Esophagus muscularis mucosa (tissue), 4 donors: Measurements from ENCODE around the gene ALDH8A1. TPM values are rescaled to one million over a fixed set of nuclear protein-coding genes. Genes with fewer than 3 reads are reported as not detected.

Experiments used
- DNase-seq: peaks from one replicate; pipeline ENCODE4 v3.0.0-alpha.2; 2017; ENCODE audit errors: extremely low spot score
- H3K27ac ChIP-seq, 4 donors: fragments of 200-600 bp; sonication (generic); replicated peaks in 1 of 4; 1 replicate in 3 of 4; 2 replicates in 1 of 4; pipeline ENCODE4 v1.5.1; 2016 to 2019; ENCODE audit warnings: mild to moderate bottlenecking in 1 of 4
- H3K27me3 ChIP-seq, 4 donors: fragments of 200-600 bp; sonication (generic); one replicate each; pipeline versions ENCODE4 v1.5.1 to v1.6.0; 2016 to 2019
- H3K36me3 ChIP-seq, 4 donors: fragments of 200-600 bp; sonication (generic); one replicate each; pipeline ENCODE4 v1.5.1; 2016 to 2019
- H3K4me1 ChIP-seq, 4 donors: fragments of 200-600 bp; sonication (generic); one replicate each; pipeline ENCODE4 v1.5.1; 2016 to 2019
- H3K4me3 ChIP-seq, 4 donors: fragments of 200-600 bp; sonication (generic); 1 replicate in 2 of 4; 2 replicates in 2 of 4; pipeline ENCODE4 v1.5.1; 2016 to 2019; ENCODE audit warnings: mild to moderate bottlenecking in 4 of 4, moderate library complexity in 1 of 4
- H3K9me3 ChIP-seq, 4 donors: fragments of 200-600 bp; sonication (generic); 1 replicate in 3 of 4; 2 replicates in 1 of 4; pipeline ENCODE4 v1.5.1; 2016 to 2019
- CTCF ChIP-seq, 3 experiments: fragments of 200-600 bp in 2 of 3; fragments of 450-650 bp in 1 of 3; sonication (generic) in 2 of 3; IDR thresholded peaks; one replicate each; pipeline ENCODE4 v1.5.1; 2017 to 2019; ENCODE audit warnings: antibody characterized with exemption in 3 of 3, mild to moderate bottlenecking in 2 of 3, moderate library complexity in 1 of 3
- EP300 ChIP-seq: sonication (generic); formaldehyde crosslinking; IDR thresholded peaks from one replicate; pipeline ENCODE4 v1.6.1; 2017; ENCODE audit warnings: antibody characterized with exemption
- POLR2A ChIP-seq: fragments of 450-650 bp; IDR thresholded peaks from one replicate; pipeline ENCODE4 v1.6.1; 2017; ENCODE audit warnings: antibody characterized with exemption, moderate library complexity, mild to moderate bottlenecking, low read depth
- POLR2AphosphoS5 ChIP-seq, 2 donors: sonication (generic); formaldehyde crosslinking; IDR thresholded peaks; one replicate each; pipeline ENCODE4 v1.6.1; 2017; ENCODE audit warnings: antibody characterized with exemption in 2 of 2
- WGBS: methylation state at CpG from one replicate; pipeline ENCODE4 v1.1.5; 2018; 5-methylcytosine and 5-hydroxymethylcytosine counted together
- intact Hi-C: fragments of 100-400 bp; cut with DNase I; formaldehyde crosslinking; loops from one replicate; pipeline ENCODE4 v1.15.1; 2023
- total RNA-seq, 4 donors: library from RNA; depleted of rRNA; stranded (reverse); fragments of >200 nt; gene quantifications; one replicate each; pipeline versions ENCODE4 v1.1.0 to v1.2.1, GENCODE V29; 2016

Gene ALDH8A1
- total RNA-seq, 4 donors from 2014 or later, result 1.2 to 5.0 (median 2.0) TPM

- WGBS, result 100% methylated on average over 1 of the region's 1 CpG
- H3K36me3 ChIP-seq, result no peaks in the 10 kb centered on the region
- H3K9me3 ChIP-seq, result peaks cover 0 to 5% (median 0%) of the 10 kb centered on the region in 4 donors
- TF ChIP-seq CTCF (IDR thresholded peaks at IDR 0.05), result no peak
- TF ChIP-seq POLR2A, result no peak
- TF ChIP-seq EP300, result no peak
- TF ChIP-seq POLR2AphosphoS5 (IDR thresholded peaks at IDR 0.05), result no peak
- H3K27ac ChIP-seq, result no peak overlapping the region
- H3K4me1 ChIP-seq, result no peaks in the 10 kb centered on the region
- no peak for DNase-seq
- H3K4me3 ChIP-seq, result no peak overlapping the region
- H3K27me3 ChIP-seq, result no peaks in the 10 kb centered on the region
- intact Hi-C loops, result no loop called here
These were observed 55.1 kb downstream of the ALDH8A1 start for GRCh38 chr6:134894800-134895199.

GRCh38 chr6:134892362-134892761, 57.5 kb downstream of the ALDH8A1 start:
- TF ChIP-seq POLR2A, result no peak
- TF ChIP-seq CTCF (IDR thresholded peaks at IDR 0.05), result no peak
- no peak for TF ChIP-seq EP300
- no peak for TF ChIP-seq POLR2AphosphoS5 (IDR thresholded peaks at IDR 0.05)
- Histone ChIP-seq H3K9me3 (peaks cover 0 to 5% (median 0%) of the 10 kb centered on the region in 4 donors), H3K4me3 (no peak overlapping the region), H3K36me3 (no peaks in the 10 kb centered on the region), H3K4me1 (no peaks in the 10 kb centered on the region), H3K27me3 (no peaks in the 10 kb centered on the region), H3K27ac (no peak overlapping the region)
- intact Hi-C loops, result no loop called here
- DNase-seq, result no peak

GRCh38 chr6:134891633-134892032, 58.3 kb downstream of the ALDH8A1 start:
- no peak for DNase-seq
- Histone ChIP-seq H3K9me3 (peaks cover 0 to 5% (median 0%) of the 10 kb centered on the region in 4 donors), H3K4me1 (no peaks in the 10 kb centered on the region), H3K27ac (no peak overlapping the region), H3K36me3 (no peaks in the 10 kb centered on the region), H3K27me3 (no peaks in the 10 kb centered on the region), H3K4me3 (no peak overlapping the region)
- TF ChIP-seq EP300 (no peak), POLR2A (no peak), CTCF (IDR thresholded peaks at IDR 0.05) (no peak), POLR2AphosphoS5 (IDR thresholded peaks at IDR 0.05) (no peak)
- intact Hi-C loops, result no loop called here

GRCh38 chr6:134888316-134888715, 61.6 kb downstream of the ALDH8A1 start:
- peaks cover 0 to 6% (median 0%) of the 10 kb centered on the region in 4 donors for H3K27me3 ChIP-seq
- no peak for DNase-seq
- intact Hi-C loops, result no loop called here
- H3K9me3 ChIP-seq, result peaks cover 0 to 5% (median 0%) of the 10 kb centered on the region in 4 donors
- no peaks in the 10 kb centered on the region for H3K36me3 ChIP-seq
- no peak overlapping the region for H3K27ac ChIP-seq
- WGBS, result 93% methylated on average over 3 of the region's 3 CpGs
- TF ChIP-seq POLR2AphosphoS5 (IDR thresholded peaks at IDR 0.05) (no peak), POLR2A (no peak), EP300 (no peak), CTCF (IDR thresholded peaks at IDR 0.05) (no peak)
- no peak overlapping the region for H3K4me3 ChIP-seq
- no peaks in the 10 kb centered on the region for H3K4me1 ChIP-seq

GRCh38 chr6:134884752-134885151, 65.1 kb downstream of the ALDH8A1 start:
- DNase-seq, result no peak
- Histone ChIP-seq H3K27me3 (peaks cover 0 to 6% (median 0%) of the 10 kb centered on the region in 4 donors), H3K4me1 (peaks cover 0 to 8% (median 2%) of the 10 kb centered on the region in 4 donors), H3K27ac (no peak overlapping the region), H3K4me3 (no peak overlapping the region), H3K36me3 (no peaks in the 10 kb centered on the region), H3K9me3 (no peaks in the 10 kb centered on the region)
- no peak for TF ChIP-seq POLR2AphosphoS5 (IDR thresholded peaks at IDR 0.05)
- no peak for TF ChIP-seq CTCF (IDR thresholded peaks at IDR 0.05)
- no peak for TF ChIP-seq EP300
- no peak for TF ChIP-seq POLR2A
- 98% methylated on average over 3 of the region's 3 CpGs for WGBS
- intact Hi-C loops, result loop anchor here (5.0 kb wide), 4 partner anchors 42 to 242 kb away; no protein-coding TSS in a partner anchor
